Measurements from ENCODE around the gene SMCHD1.

Gene SMCHD1

GRCh38 chr18:2655178-2655953, at the start of gene SMCHD1:
Gene SMCHD1, plus strand, starts transcription at chr18:2655726. Its CDS starts 350 bp downstream, at chr18:2656076.
- TF ChIP-seq CTCF (IDR thresholded peaks at IDR 0.05; ENCODE audit: low read depth, low read length) = no peak
- DNase-seq (ENCODE audit: extremely low read depth, low read depth) = peak; percentile 52

GRCh38 chr18:2606335-2606734, 49.2 kb upstream of the SMCHD1 start:
- TF ChIP-seq CTCF (IDR thresholded peaks at IDR 0.05; ENCODE audit: low read depth, low read length) = no peak
- no peak for DNase-seq (ENCODE audit: extremely low read depth, low read depth)

GRCh38 chr18:2609604-2610003, 45.9 kb upstream of the SMCHD1 start:
- no peak for TF ChIP-seq CTCF (IDR thresholded peaks at IDR 0.05; ENCODE audit: low read depth, low read length)

GRCh38 chr18:2610549-2610948, 45.0 kb upstream of the SMCHD1 start:
- no peak for DNase-seq (ENCODE audit: extremely low read depth, low read depth)
- TF ChIP-seq CTCF (IDR thresholded peaks at IDR 0.05; ENCODE audit: low read depth, low read length) = no peak

More at GRCh38 chr18:2609604-2610003, 45.9 kb upstream of the SMCHD1 start:
- DNase-seq (ENCODE audit: extremely low read depth, low read depth) = no peak

GRCh38 chr18:2612996-2613395, 42.5 kb upstream of the SMCHD1 start:
- no peak for TF ChIP-seq CTCF (IDR thresholded peaks at IDR 0.05; ENCODE audit: low read depth, low read length)
- no peak for DNase-seq (ENCODE audit: extremely low read depth, low read depth)

- no peak for DNase-seq (ENCODE audit: extremely low read depth, low read depth)
- no peak for TF ChIP-seq CTCF (IDR thresholded peaks at IDR 0.05; ENCODE audit: low read depth, low read length)
Observed at GRCh38 chr18:2617401-2617998, 38.0 kb upstream of the SMCHD1 start.

GRCh38 chr18:2618009-2618408, 37.5 kb upstream of the SMCHD1 start:
- TF ChIP-seq CTCF (IDR thresholded peaks at IDR 0.05; ENCODE audit: low read depth, low read length) = no peak
- DNase-seq (ENCODE audit: extremely low read depth, low read depth) = no peak
